D721Med (cell line): ENCODE data around the gene FAM13C.
"Not testable (repeated sequence)": the region's sequence is repeated elsewhere in the genome, so short reads cannot be mapped to it uniquely, and the experiment has no call there.

Experiments
- DNase-seq: peaks from one replicate; pipeline ENCODE4 v3.0.0; 2011; ENCODE audit warnings: low spot score; ENCODE audit not compliant: insufficient read length
- FAIRE-seq: peaks from 2 replicates; lab custom pipeline; 2011; peaks lifted over from hg19 to GRCh38; lab: Jason Lieb, UNC
- TF ChIP-seq, protein P1 (sequence below): IDR thresholded peaks from 2 replicates; pipeline ENCODE4 v1.5.1; 2012; ENCODE audit warnings: mild to moderate bottlenecking, control low read depth; ENCODE audit not compliant: insufficient read depth; ENCODE audit errors: missing control alignments

Gene FAM13C

GRCh38 chr10:59236064-59236697 lies 126.2 kb downstream of the FAM13C start:
- no peak for FAIRE-seq
- TF ChIP-seq, protein P1, sequence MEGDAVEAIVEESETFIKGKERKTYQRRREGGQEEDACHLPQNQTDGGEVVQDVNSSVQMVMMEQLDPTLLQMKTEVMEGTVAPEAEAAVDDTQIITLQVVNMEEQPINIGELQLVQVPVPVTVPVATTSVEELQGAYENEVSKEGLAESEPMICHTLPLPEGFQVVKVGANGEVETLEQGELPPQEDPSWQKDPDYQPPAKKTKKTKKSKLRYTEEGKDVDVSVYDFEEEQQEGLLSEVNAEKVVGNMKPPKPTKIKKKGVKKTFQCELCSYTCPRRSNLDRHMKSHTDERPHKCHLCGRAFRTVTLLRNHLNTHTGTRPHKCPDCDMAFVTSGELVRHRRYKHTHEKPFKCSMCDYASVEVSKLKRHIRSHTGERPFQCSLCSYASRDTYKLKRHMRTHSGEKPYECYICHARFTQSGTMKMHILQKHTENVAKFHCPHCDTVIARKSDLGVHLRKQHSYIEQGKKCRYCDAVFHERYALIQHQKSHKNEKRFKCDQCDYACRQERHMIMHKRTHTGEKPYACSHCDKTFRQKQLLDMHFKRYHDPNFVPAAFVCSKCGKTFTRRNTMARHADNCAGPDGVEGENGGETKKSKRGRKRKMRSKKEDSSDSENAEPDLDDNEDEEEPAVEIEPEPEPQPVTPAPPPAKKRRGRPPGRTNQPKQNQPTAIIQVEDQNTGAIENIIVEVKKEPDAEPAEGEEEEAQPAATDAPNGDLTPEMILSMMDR = no peak
- no peak for DNase-seq

GRCh38 chr10:59234816-59235429 lies 127.4 kb downstream of the FAM13C start:
- no peak for DNase-seq
- peak; percentile 72 for FAIRE-seq
- TF ChIP-seq, protein P1 = peak; percentile 57

GRCh38 chr10:59234194-59234593 lies 128.2 kb downstream of the FAM13C start:
- TF ChIP-seq, protein P1 = no peak
- DNase-seq = no peak
- FAIRE-seq = peak; percentile 16

DNA sequence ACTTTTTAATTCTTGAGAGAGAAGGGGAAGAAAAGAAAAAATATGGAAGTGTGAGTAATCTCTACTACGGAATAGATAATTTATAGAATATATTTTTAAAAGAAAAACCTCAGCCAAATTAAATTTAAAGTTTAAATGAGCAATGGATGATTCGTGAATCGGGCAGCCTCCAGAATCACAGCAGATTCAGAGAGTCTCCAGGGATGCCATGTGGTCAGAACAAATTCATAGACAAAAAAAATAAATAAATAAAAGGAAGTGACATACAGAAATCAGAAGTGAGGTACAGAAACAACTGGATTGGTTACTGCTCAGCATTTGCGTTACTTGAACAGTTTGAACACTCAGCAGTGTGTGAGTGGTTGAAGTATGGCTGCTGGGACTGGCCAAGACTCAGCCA lies 132.9 kb downstream of the FAM13C start:
- TF ChIP-seq, protein P1 = no peak
- FAIRE-seq (no peak), DNase-seq (no peak)

- no peak for FAIRE-seq
Measured at GRCh38 chr10:59227136-59227673, 135.1 kb downstream of the FAM13C start.

GRCh38 chr10:59225211-59225610 lies 137.1 kb downstream of the FAM13C start:
- FAIRE-seq = no peak
- TF ChIP-seq, protein P1 = no peak

More at GRCh38 chr10:59227136-59227673, 135.1 kb downstream of the FAM13C start:
- TF ChIP-seq, protein P1 = no peak
- DNase-seq = no peak

DNA sequence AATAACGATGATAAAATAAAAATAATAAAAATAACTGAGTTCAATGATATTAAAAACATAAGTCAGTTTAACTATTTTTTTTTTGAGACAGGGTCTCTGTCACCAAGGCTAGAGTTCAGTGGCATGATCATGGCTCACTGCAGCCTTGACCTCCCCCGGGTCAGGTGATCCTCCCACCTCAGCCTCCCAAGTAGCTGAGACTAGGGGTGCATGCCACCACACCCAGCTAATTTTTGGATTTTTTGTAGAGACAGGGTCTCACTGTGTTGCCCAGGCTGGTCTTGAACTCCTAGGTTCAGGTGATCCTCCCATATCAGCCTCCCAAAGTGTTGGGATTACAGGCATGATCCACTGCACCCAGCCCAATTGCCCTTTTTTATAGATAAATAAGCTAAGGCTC lies 138.8 kb downstream of the FAM13C start:
- not testable (repeated sequence) for DNase-seq, FAIRE-seq

More at GRCh38 chr10:59225211-59225610, 137.1 kb downstream of the FAM13C start:
- no peak for DNase-seq
